CD14-positive monocyte (primary cell): ENCODE data around the gene PDE6G. TPM values are rescaled to one million over a fixed set of nuclear protein-coding genes. Genes with fewer than 3 reads are reported as not detected.

ENCODE experiments used
- DNase-seq, 3 donors: peaks; one replicate each; pipeline ENCODE4 v3.0.0-alpha.2; 2011 to 2022
- H2AFZ ChIP-seq: 2 replicates; pipeline ENCODE4 v1.6.0; 2012; ENCODE audit warnings: mild to moderate bottlenecking, low read depth, low read length, inconsistent platforms; ENCODE audit not compliant: insufficient read depth, poor library complexity, severe bottlenecking
- H3K27ac ChIP-seq, 2 donors: 1 replicate in 1 of 2; 2 replicates in 1 of 2; pipeline ENCODE4 v1.5.1; 2012 to 2013; ENCODE audit warnings: low read length in 2 of 2, control low read depth in 1 of 2, inconsistent platforms in 1 of 2, low read depth in 1 of 2, mild to moderate bottlenecking in 1 of 2
- H3K27me3 ChIP-seq, 2 donors: one replicate each; pipeline versions ENCODE4 v1.6.0 to v1.6.1; 2011 to 2013; ENCODE audit warnings: low read length in 2 of 2; ENCODE audit not compliant: control insufficient read depth in 2 of 2, insufficient read depth in 2 of 2
- H3K36me3 ChIP-seq, 2 donors: replicated peaks in 1 of 2; 1 replicate in 1 of 2; 2 replicates in 1 of 2; pipeline versions ENCODE4 v1.5.1 to v1.6.1; 2012 to 2013; ENCODE audit warnings: low read length in 2 of 2, control low read depth in 1 of 2, inconsistent platforms in 1 of 2, mild to moderate bottlenecking in 1 of 2; ENCODE audit not compliant: insufficient read depth in 2 of 2, control insufficient read depth in 1 of 2
- H3K4me1 ChIP-seq, 2 donors: 1 replicate in 1 of 2; 2 replicates in 1 of 2; pipeline versions ENCODE4 v1.5.1 to v1.6.1; 2012 to 2013; ENCODE audit warnings: low read length in 2 of 2, control low read depth in 1 of 2, inconsistent platforms in 1 of 2, mild to moderate bottlenecking in 1 of 2, moderate library complexity in 1 of 2; ENCODE audit not compliant: insufficient read depth in 2 of 2, control insufficient read depth in 1 of 2
- H3K4me2 ChIP-seq: replicated peaks from 2 replicates; pipeline ENCODE3; 2012; ENCODE audit warnings: low read length, moderate library complexity, mild to moderate bottlenecking; ENCODE audit not compliant: poor library complexity, severe bottlenecking; ENCODE audit errors: extremely low read depth
- H3K4me3 ChIP-seq, 3 experiments: fragments of 200-600 bp in 1 of 3; sonication (generic) in 1 of 3; replicated peaks in 1 of 3; 1 replicate in 2 of 3; 2 replicates in 1 of 3; pipeline ENCODE4 v1.5.1; 2011 to 2013; ENCODE audit warnings: low read length in 3 of 3, mild to moderate bottlenecking in 3 of 3, control low read depth in 2 of 3, low read depth in 2 of 3, inconsistent platforms in 1 of 3, moderate library complexity in 1 of 3
- H3K79me2 ChIP-seq: 2 replicates; pipeline ENCODE4 v1.6.0; 2012; ENCODE audit warnings: mild to moderate bottlenecking, control low read depth, inconsistent platforms, low read length, moderate library complexity; ENCODE audit not compliant: insufficient read depth
- H3K9ac ChIP-seq: 2 replicates; pipeline ENCODE4 v1.6.0; 2017; ENCODE audit warnings: low read length, mild to moderate bottlenecking; ENCODE audit not compliant: insufficient read depth, poor library complexity, severe bottlenecking
- H3K9me3 ChIP-seq, 2 donors: replicated peaks in 1 of 2; 1 replicate in 1 of 2; 2 replicates in 1 of 2; pipeline versions ENCODE4 v1.5.1 to v1.6.1; 2012 to 2013; ENCODE audit warnings: low read length in 2 of 2, control low read depth in 1 of 2; ENCODE audit not compliant: control insufficient read depth in 1 of 2, insufficient read depth in 1 of 2
- H4K20me1 ChIP-seq: 2 replicates; pipeline ENCODE4 v1.6.0; 2012; ENCODE audit warnings: mild to moderate bottlenecking, low read length, control low read depth, moderate library complexity; ENCODE audit not compliant: insufficient read depth
- H3K27ac Mint-ChIP-seq, 7 donors: one replicate each; pipeline ENCODE4 v1.8.0; 2020; ENCODE audit warnings: mild to moderate bottlenecking in 7 of 7, mixed read lengths in 7 of 7, moderate library complexity in 6 of 7, inconsistent platforms in 2 of 7
- H3K27me3 Mint-ChIP-seq, 3 donors: one replicate each; pipeline ENCODE4 v1.8.0; 2021 to 2022; ENCODE audit warnings: low read depth in 3 of 3, mild to moderate bottlenecking in 3 of 3, mixed read lengths in 3 of 3, moderate library complexity in 3 of 3, inconsistent platforms in 1 of 3
- H3K36me3 Mint-ChIP-seq, 2 donors: one replicate each; pipeline ENCODE4 v1.8.0; 2020; ENCODE audit warnings: mixed read lengths in 2 of 2, inconsistent platforms in 1 of 2, mild to moderate bottlenecking in 1 of 2
- H3K4me1 Mint-ChIP-seq: one replicate; pipeline ENCODE4 v1.8.0; 2020; ENCODE audit warnings: mild to moderate bottlenecking, mixed read lengths
- H3K4me3 Mint-ChIP-seq, 2 donors: one replicate each; pipeline ENCODE4 v1.8.0; 2020; ENCODE audit warnings: mild to moderate bottlenecking in 2 of 2, mixed read lengths in 2 of 2, moderate library complexity in 1 of 2
- H3K9me3 Mint-ChIP-seq, 7 donors: one replicate each; pipeline ENCODE4 v1.8.0; 2020 to 2022; ENCODE audit warnings: mixed read lengths in 7 of 7, mild to moderate bottlenecking in 6 of 7, moderate library complexity in 6 of 7, inconsistent platforms in 2 of 7
- WGBS: methylation state at CpG from one replicate; pipeline ENCODE4 v1.1.5; 2013; ENCODE audit warnings: missing lambda C conversion rate; ENCODE audit not compliant: insufficient coverage; 5-methylcytosine and 5-hydroxymethylcytosine counted together
- intact Hi-C, 2 donors: fragments of 100-400 bp; cut with micrococcal nuclease; formaldehyde crosslinking; loops; one replicate each; pipeline versions ENCODE4 v1.15.0 to v1.15.1; 2023
- polyA plus RNA-seq, 3 donors: library from polyadenylated mRNA; depleted of rRNA in 1 of 3; unstranded in 2 of 3; stranded (reverse) in 1 of 3; fragments of 300-500 nt in 2 of 3; fragments of >200 nt in 1 of 3; fragmentation: Illumina TruSeq in 2 of 3; gene quantifications; 1 replicate in 2 of 3; 2 replicates in 1 of 3; pipeline ENCODE4 v1.2.3, GENCODE V29; 2012 to 2021
- TF ChIP-seq, protein P1 (sequence below): fragments of 200-600 bp; IDR thresholded peaks from one replicate; pipeline ENCODE4 v1.8.0; 2022; ENCODE audit warnings: antibody characterized with exemption, mild to moderate bottlenecking

Gene PDE6G
- polyA plus RNA-seq, 3 donors: 8.9 to 12.0 (median 11.5) TPM

DNA sequence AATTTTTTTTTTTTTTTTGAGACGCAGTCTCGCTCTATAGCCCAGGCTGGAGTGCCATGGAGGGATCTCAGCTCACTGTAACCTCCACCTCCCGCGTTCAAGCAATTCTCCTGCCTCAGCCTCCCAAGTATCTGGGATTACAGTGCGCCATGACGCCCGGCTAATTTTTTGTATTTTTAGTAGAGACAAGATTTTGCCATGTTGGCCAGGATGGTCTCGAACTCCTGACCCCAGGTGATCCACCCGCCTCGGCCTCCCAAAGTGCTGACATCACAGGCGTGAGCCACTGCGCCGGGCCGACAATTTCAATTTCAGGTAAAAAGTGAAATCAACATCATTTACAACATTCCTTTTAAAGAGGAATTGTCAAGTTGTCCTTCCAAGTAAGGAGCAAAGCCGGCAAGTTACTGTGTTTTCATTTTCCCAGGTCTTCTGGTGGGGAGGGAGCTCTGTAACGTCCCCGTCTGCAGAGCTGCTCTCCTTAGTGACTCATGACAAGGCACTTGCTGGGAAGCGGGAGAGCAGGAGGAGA lies 20.3 kb downstream of the PDE6G start:
- 44% methylated on average over 11 of the region's 18 CpGs for WGBS
- TF ChIP-seq, protein P1, sequence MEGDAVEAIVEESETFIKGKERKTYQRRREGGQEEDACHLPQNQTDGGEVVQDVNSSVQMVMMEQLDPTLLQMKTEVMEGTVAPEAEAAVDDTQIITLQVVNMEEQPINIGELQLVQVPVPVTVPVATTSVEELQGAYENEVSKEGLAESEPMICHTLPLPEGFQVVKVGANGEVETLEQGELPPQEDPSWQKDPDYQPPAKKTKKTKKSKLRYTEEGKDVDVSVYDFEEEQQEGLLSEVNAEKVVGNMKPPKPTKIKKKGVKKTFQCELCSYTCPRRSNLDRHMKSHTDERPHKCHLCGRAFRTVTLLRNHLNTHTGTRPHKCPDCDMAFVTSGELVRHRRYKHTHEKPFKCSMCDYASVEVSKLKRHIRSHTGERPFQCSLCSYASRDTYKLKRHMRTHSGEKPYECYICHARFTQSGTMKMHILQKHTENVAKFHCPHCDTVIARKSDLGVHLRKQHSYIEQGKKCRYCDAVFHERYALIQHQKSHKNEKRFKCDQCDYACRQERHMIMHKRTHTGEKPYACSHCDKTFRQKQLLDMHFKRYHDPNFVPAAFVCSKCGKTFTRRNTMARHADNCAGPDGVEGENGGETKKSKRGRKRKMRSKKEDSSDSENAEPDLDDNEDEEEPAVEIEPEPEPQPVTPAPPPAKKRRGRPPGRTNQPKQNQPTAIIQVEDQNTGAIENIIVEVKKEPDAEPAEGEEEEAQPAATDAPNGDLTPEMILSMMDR: no peak
- intact Hi-C loops: no loop called here
- peak in 2 of 3 donors; percentile 15 to 53 for DNase-seq
- Histone ChIP-seq H3K27me3 (no peaks in the 10 kb centered on the region), H3K4me1 (peaks cover 17 to 20% of the 10 kb centered on the region in 2 donors), H3K79me2 (peaks cover 56% of the 10 kb centered on the region), H3K9me3 (no peaks in the 10 kb centered on the region), H3K4me2 (peak overlapping the region; percentile 87), H3K9ac (peak overlapping the region; percentile 83), H4K20me1 (peaks cover 49% of the 10 kb centered on the region), H3K27ac (peak overlapping the region; percentile 78 to 84), H3K4me3 (peak overlapping the region; percentile 89 to 94 (median 94)), H3K36me3 (peaks cover 0 to 4% of the 10 kb centered on the region in 2 donors), H2AFZ (peak overlapping the region; percentile 75)
- H3K36me3 Mint-ChIP-seq: peaks cover 5% of the 10 kb centered on the region in 2 donors
- H3K27ac Mint-ChIP-seq: peak overlapping the region; percentile 86 to 96 (median 90)
- peaks cover 24% of the 10 kb centered on the region for H3K4me1 Mint-ChIP-seq
- H3K4me3 Mint-ChIP-seq: peak overlapping the region; percentile 94 to 97
- H3K9me3 Mint-ChIP-seq: no peaks in the 10 kb centered on the region
- peaks cover 0 to 6% (median 0%) of the 10 kb centered on the region in 3 donors for H3K27me3 Mint-ChIP-seq

DNA sequence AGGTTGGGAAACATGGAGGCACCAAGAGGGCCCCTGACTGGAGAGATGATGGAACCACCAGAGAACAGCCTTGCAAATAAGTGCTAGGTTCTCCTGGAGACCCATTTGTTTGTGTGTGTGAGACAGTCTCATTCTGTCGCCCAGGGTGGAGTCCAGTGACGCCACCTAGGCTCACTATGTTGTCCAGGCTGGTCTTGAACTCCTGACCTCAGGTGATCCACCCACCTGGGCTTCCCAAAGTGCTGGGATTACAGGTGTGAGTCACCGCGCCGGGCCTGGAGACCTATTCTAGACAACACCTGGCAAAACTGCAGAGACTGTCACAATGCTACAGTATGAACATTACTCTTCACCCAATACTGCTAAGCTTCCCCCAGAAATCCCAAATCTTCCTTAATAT lies 20.9 kb downstream of the PDE6G start:
- Histone ChIP-seq H3K9ac (no peak overlapping the region), H3K27me3 (no peaks in the 10 kb centered on the region), H3K9me3 (no peaks in the 10 kb centered on the region), H3K36me3 (peaks cover 3 to 6% of the 10 kb centered on the region in 2 donors), H2AFZ (no peak overlapping the region), H3K4me1 (peaks cover 17 to 20% of the 10 kb centered on the region in 2 donors), H3K4me2 (peak overlapping the region; percentile 87), H4K20me1 (peaks cover 54% of the 10 kb centered on the region), H3K79me2 (peaks cover 62% of the 10 kb centered on the region), H3K4me3 (peak overlapping the region in 1 of 3 experiments; percentile 89), H3K27ac (peak overlapping the region in 1 of 2 donors; percentile 23)
- 100% methylated on average over 4 of the region's 5 CpGs for WGBS
- TF ChIP-seq, protein P1: no peak
- H3K9me3 Mint-ChIP-seq: no peaks in the 10 kb centered on the region
- H3K36me3 Mint-ChIP-seq: peaks cover 5 to 7% of the 10 kb centered on the region in 2 donors
- intact Hi-C loops: no loop called here
- peak overlapping the region in 1 of 7 donors; percentile 88 for H3K27ac Mint-ChIP-seq
- DNase-seq: no peak
- H3K4me3 Mint-ChIP-seq: peak overlapping the region in 1 of 2 donors; percentile 97
- H3K27me3 Mint-ChIP-seq: peaks cover 0 to 6% (median 0%) of the 10 kb centered on the region in 3 donors
- H3K4me1 Mint-ChIP-seq: peaks cover 24% of the 10 kb centered on the region
